GM12892 (cell line): Measurements from ENCODE around the gene NFKBIL1.

Experiments
- POLR2A ChIP-seq: IDR thresholded peaks from 2 replicates; pipeline ENCODE4 v1.6.1; 2011; ENCODE audit warnings: low read depth, low read length, control low read depth
- POLR2AphosphoS5 ChIP-seq: IDR thresholded peaks from 2 replicates; pipeline ENCODE4 v1.6.1; 2011; ENCODE audit warnings: low read depth, low read length, control low read depth

GRCh38 chr6:31544676-31545075, 2.7 kb upstream of the NFKBIL1 start:
- TF ChIP-seq POLR2A (no peak), POLR2AphosphoS5 (no peak)
